SIG-M5 treated with dmso at 0.1 percent for 504 hours (cell line): ENCODE measurements around the gene LRP1B.
A peak's percentile ranks its signal among the peaks of the same experiment; 100 is the strongest.

ENCODE experiments used
- DNase-seq: peaks from one replicate; lab custom pipeline; 2025; ENCODE audit not compliant: unreplicated experiment; lab: John Stamatoyannopoulos, UW

LRP1B gene

DNA sequence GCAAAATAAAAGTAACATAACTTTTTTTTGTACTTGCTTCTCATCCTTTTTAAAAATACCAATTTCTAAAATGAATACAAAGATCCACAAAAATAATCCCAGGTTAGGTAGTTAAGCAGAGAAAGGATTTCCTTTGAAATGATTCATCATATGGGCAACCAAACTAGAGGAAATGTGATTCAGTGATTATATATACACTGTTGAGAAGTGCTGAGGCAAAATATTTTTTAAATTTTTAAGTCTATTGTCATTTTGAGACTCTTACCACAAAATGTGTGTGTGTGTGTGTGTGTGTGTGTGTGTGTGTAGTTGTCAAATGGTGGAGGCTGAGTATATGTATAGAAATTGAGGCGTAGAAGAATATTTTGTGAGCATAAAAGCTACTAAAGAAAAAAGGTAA, 1075.3 kb downstream of the LRP1B start:
- DNase-seq = no peak

DNA sequence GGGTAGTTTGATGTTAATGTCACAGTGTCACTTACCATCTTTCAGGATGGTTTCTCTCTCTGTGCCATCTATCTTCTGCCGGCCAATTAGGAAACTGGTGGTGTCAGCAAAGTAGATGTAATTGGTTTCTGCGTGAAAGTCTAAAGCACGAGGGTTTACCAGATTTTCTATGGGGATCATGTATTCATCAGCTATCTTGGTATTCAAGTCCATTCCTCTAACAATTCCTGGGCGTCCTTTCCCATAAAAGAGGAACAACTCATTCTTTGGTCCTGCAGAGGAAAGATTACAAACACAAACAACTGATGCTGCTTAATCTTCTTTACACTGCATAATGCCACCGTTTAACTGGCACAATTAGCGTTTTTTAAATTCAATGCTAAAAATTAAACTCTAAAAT, 1081.9 kb downstream of the LRP1B start:
- no peak for DNase-seq

DNA sequence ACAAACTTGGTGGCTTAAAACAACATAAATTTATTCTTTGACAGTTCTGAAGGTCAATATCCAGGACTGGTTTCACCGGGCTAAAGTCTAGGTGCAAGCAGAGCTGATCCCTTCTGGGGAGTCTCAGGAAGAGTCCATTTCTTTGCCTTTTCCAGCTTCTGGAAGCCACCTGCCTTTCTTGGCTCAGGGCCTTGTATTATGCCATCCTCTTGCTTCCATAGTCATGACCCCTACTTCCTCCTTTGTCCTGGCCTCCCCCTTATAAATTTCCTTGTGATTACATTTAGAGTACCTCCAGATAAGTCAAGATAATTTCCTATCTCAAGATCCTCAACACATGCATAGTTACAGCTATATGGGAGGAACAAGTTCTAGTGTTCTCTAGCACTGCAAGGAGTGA, 1089.5 kb downstream of the LRP1B start:
- DNase-seq = no peak

DNA sequence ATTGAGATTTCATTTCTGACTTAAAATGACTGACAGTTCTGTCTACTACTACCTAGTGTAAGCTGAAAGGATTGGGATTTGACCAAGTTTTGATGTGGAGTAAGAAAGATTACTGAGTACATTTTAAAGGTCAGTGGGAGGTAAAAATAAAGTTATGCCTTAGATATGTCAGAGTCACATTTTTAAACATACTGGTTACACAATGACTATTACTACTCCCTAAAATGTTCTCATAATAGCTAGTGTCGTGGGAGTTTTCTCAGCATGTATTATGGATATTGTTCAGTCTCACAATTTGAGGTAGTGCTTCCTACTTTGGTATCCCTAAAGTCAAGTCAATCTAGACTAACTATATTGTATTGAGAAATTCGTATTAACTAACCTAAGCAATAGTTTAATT, 1092.5 kb downstream of the LRP1B start:
- no peak for DNase-seq

DNA sequence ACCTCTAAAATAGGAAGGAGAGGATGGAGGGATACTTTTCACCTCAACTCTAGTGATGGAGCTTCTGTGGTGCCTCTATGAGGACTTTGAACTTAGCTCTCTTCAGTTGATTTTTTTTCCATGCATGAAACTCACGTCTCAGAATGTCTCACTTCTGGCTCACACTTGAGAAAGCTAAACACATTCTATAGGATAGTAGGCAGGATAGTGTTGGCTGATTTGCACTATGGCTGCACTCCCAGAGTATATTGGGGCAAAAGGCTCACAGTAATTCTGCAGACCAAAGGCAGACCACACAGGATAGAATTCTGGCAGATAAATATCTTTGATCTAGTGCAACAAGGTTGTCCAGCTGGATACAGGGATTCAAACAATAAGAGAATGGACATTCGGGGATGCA, 1093.5 kb downstream of the LRP1B start:
- DNase-seq = no peak

DNA sequence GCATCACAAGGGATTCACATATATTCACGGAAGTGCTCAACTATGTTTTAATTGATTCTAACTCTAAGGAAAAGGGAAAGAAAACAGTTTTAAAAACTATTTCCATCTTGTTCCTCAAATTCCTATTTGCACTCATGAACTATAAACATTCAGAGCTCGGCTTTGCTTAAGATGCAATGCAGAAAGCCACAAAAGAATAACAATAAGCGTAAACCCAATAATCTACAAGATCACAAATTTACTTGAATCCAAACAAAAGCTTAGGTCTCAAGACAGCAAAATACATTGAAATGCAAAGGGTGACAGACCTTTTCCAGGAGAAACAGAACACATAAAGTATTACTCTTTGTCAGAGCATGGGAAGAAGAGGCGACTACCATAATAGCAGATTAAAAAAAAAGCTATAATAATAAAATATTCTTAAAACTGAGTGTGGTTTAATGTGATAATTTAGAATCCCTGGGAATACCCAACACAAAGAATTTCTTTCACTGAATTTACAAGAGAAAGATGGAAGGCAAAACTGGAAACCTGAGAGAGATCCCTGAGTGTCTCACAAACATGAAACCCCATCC, 1094.9 kb downstream of the LRP1B start:
- no peak for DNase-seq

DNA sequence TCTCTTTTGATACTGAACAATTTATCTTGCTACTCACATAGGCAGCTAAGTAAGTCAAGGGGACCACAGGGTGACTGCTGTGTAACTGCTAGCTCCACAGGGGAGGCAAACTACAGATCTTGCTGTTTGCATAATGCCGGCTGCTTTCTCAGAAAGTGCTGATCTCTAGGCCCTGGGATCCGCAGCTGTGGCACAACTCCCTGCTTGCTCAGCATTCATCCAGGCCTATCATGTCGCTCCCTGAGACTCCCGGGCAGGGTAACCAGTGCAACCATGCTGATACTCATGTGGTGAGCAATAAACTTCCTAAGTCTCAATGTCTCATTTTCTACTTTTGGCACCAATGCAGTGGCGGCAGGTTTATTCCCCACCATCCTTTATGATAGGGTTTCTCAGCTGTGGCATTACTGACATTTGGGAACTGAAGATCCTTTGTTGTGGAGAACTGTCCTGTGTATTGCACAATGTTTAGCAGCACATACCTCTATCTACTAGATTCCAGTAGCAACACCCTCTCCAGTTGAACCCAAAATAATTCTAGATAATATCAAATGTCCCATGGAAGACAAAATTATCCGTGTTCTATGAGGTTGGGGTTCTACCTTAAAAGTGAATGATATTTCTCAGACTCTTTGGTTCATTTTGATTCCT, 1101.3 kb downstream of the LRP1B start:
- no peak for DNase-seq

DNA sequence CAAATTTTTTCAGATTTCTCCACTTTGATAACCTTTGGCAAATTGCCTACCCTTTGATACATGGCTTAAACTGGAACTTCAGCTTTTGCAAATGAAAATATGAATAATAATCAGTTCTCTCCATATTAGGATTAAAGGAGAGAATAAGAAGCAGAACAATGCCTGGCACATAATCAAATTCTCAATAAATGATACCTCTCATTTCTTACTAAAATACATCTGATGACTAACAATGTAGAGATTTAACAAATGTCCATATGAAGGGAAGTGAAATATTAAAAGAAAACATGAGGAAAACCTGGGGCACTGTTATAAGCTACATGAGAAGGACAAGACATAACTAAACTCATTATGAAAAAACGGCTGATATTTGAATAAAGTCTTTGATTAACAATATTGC, 1103.6 kb downstream of the LRP1B start:
- DNase-seq = no peak

DNA sequence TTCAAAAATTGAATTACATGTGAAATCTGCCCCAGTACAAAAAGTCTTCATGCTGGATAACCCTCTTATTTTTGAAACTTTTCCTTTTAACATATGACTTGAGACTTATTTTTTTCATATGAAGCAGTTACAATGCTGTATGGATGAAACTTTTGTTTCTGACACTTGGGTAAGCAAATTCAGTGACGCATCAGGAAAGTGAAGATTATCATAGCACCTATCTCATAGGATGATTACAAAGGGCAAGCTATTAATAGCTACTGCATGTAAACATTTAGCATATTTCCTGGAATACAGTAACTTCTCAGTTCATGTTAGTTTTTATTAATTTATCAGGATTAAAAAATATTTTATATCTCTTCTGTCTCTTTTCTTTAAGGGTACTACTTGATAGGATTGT, 1109.2 kb downstream of the LRP1B start:
- DNase-seq = no peak

DNA sequence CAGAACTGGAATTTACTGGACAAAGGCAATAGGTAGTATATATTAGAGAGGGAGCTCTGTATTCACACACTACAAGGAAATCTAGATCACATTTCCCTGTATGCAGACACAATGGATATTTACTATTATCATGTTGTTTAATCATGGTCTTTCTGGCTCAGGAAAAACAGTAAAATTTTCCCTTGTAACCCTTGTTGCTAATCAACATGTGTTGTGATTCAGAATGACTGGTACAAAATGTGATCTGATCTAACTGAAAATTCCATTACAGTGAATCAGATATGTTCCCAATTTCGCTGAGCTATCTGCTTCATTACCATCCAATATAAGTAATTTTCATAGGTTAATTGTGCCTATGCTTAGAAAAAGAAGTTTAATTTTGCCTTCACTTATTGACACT, 1109.7 kb downstream of the LRP1B start:
- no peak for DNase-seq

DNA sequence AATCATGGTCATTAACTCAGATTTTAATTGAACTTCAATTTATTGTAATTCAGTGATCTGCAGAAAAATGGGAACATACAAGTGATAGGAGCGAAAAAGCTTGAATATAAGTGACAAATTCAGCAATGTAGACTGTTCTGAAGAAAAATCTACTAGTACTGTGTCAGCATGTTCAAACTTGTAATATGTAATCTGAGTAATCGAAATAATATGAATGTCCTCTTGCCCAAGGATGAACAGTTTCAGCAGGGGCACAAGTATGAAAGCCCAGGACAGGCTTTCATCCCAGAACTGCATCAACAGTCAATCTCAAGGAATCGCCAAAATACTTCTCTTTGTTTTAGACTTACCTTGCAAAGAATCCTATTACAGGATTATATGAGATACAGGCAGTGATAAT, 1110.5 kb downstream of the LRP1B start:
- no peak for DNase-seq

DNA sequence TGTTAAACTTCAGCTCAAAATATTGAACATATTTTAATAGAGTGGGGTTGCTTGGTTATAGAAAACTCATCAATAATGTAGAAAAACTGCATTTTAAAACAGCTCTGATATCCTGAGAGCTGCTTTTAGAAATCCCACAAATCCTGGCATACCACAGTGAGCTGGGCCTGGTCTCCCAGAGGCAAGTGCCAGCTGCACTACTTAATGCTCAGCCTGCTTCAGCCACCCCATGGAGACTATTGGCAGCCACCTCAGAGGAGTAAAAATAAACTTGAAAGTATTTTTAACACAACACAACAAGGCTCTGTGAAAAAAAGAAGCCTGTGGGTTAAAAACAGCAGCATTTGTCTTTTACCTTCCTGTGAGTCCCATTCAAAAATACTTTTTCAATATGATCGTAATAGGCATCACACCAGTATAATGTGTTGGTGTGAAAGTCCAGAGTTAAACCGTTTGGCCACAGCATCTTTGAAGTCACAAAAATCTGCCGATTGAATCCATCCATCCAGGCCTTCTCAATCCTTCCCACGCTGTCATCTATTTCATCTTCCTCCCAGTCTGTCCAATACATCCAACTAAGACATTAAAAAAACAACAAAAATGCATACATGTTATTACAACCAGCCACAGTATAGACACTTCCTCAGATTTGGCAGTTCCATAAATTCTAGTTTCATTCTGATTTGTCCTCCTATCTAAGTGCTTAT, 1115.3 kb downstream of the LRP1B start:
- peak; percentile 22 for DNase-seq

DNA sequence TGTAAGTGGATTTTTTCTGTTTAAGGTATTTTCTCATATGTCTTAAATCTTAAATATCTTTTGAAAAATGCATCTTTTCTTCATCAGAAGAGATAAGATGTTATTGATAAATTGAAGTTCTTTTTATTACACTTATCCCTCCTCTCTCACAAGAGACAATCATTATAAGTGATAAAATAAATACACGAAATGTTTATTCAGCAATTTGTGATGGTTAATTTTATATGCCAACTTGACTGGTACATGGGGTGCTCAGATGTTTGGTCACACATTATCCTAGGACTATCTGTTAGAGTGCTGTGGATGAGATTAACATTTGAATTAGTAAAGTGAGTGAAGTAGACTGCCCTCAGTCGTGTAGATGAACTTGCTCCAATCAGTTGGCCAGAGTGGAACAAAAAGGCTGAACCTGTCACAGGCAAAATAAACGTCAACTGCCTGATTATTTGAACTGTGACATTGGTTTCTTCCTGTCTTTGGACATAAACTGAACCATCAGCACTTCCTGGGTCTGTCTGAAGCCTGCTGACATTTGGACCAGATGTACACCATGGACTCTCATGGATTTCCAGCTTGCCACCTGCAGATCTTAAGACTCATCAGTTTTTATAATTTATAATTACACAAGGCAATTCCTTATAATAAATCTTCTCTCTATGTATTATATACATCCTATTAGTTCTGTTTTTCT, 1126.7 kb downstream of the LRP1B start:
- DNase-seq = no peak

DNA sequence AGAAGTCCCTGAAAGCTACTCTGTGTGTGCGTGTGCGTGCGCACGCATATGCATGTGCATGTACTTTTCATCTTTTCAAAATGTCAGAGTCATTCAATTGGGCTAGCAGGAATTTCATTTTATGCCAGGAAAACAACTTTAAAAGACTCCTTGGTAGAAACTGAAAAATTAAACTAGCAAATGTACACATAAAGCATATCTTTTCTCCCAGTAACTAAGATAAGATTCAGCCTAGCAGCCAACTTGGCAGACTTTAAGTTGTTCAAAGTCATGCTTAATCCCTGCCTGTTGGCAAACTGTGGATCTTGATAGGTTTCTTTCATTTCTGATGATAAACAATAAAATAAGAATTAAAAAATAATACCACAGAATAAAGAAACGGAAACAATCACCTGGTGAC, 1129.1 kb downstream of the LRP1B start:
- no peak for DNase-seq

DNA sequence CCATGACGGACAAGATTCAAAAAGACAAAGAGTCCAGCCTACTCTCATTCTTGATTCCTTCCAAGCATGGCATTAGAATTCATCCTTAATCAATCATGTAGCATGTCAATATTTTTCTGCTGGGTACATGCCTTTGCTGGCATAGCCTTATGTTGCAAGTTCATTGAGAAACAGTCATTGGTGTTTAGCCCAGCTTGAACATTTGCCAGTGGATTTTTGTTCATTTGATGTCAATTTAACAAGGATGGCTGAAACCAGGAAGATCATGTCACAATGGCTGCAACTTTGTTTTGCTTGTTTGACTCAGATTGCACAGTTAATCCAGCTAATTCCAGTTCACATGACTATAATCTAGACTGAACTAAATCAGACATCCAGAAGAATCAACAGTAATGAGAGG, 1132.2 kb downstream of the LRP1B start:
- no peak for DNase-seq

DNA sequence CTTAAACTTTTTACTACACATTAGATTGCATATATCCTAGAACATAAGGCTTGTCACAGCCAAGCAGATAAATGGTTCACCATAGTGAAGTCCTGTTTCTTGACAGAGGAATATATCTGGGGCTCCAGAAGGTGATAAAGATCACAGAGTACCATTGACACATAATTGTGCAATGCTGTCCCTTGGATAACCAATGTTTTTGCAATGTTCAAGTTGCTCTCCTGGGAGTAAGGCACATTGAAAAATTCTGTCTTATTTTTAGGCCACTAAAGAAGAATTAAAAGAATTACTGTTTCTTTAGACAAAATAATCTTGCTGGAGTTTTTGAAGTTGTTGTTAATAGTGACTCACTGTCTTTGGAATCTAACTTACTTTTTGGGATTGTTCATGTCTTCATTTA, 1132.8 kb downstream of the LRP1B start:
- DNase-seq = no peak

DNA sequence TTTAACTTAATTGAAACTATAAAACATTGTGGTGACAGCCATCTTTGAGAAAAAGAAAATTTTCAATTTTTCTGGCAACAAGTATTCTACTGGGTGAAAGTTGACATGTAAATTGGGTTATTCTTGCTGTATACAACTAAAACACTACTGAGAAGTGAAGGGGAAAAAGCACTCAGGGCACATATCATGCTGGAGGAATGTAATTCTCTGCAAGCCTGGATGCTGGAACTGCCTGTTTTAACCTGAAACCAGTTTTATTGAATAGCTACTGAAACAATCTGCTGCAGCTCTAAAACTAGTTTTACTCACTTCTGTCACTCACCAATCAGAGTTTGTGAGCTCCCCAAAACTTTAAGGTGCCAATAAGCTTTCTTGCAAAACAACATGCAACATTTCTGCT, 1136.0 kb downstream of the LRP1B start:
- DNase-seq = no peak

DNA sequence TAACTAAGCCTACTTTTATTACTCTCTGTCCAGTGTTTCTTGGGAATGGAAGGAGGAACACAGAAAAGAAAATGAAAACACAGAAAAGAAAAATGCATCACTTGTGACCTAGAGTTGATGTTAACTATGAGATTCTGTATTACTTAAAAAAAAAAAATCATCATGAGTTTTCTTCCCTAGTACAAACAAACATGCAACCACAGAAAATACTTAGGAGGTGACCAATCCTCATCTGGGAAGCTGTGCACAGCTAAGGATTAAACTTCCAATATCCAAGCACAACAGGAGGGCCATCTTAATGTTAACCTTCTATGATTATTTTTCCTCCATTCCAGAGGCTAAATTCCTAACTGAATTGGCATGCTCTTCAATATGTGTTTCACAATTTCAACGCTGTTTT, 1140.4 kb downstream of the LRP1B start:
- no peak for DNase-seq

DNA sequence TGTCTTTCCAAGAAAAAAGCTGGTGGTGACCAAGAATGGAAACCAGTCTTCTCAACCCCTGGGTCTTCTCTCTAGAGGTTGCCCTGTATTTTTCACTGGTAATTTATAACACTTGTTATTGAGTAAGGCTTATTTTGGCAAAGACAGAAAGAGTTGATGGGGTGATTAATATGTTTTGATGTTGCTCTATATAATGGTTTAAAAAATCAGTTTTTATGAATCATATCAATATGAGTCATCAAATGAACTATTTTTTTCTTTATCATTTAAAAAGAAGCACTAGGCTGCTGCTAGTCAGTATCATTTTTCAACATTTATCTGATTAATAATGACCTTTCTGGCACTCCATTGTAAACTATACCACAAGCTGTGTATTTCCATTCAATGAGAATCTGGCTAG, 1142.2 kb downstream of the LRP1B start:
- DNase-seq = no peak

DNA sequence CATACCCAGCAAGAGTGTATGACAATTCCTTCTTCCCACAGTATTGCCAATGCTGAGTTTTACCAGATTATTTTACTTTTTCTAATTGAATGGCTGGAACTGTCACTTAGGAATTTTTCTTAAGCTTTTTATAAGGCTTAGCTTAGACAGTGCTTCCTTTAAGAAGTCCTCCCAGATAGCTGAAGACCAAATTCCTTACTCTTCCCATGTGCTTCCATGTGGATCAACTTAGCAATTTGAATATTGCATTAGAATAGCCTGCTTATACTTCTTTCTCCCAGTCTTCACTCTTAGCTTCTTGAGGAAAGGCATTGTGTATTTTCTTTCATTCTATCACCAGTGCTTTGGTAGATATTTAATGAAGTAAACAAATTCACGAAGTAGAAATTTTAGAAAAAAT, 1144.4 kb downstream of the LRP1B start:
- no peak for DNase-seq

DNA sequence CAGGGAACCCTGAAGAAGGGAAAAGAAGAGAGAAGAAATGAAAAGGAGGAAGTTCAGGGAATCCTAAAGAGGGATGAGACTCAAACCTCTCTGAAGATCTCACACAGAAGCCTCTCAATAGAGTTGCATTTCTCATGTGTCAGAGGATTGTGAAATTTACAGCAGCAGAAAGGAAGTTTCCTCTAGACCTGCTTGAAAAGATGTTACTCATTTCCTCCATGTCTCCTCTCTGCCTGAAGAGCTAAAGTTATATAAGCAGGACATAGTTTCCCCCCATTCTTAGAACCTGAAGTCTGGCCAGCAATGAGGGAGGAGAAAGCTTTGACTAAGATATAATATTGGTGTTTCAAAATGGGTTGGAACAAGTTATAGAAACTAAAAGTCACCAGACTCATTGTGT, 1155.6 kb downstream of the LRP1B start:
- DNase-seq = peak; percentile 84

DNA sequence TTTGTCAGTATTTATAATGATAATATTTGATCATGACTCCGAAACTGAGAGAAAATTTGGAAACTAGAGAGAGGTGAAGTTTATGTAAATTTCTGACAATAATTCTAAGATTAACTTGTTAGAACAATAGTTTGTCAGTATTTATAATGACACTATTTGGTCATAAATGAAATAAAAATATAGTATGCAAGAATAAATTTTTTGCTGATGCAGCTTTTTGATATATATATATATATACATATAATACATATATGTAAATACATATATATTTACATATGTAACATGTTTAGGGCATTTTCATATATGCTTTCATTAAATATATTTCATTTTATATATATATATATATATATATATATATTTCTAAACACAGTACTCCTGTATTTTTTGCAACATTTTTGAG, 1158.1 kb downstream of the LRP1B start:
- no peak for DNase-seq
